ENCODE data around the gene NFKB2.

Gene NFKB2

GRCh38 chr10:102409604-102410428, 14.3 kb downstream of the NFKB2 start:
- DNase-seq = no peak

GRCh38 chr10:102410429-102411073, 15.0 kb downstream of the NFKB2 start:
- DNase-seq = no peak

GRCh38 chr10:102411341-102412255, 16.1 kb downstream of the NFKB2 start:
- DNase-seq = no peak

- DNase-seq = no peak
Measured at GRCh38 chr10:102412293-102412692, 16.8 kb downstream of the NFKB2 start.

GRCh38 chr10:102413053-102413705, 17.7 kb downstream of the NFKB2 start:
- peak; percentile 27 for DNase-seq

- DNase-seq = no peak
Measured at GRCh38 chr10:102413806-102414561, 18.5 kb downstream of the NFKB2 start.

- no peak for DNase-seq
Measured at GRCh38 chr10:102414749-102415148, 19.2 kb downstream of the NFKB2 start.

GRCh38 chr10:102416283-102416682, 20.8 kb downstream of the NFKB2 start:
- DNase-seq = no peak

GRCh38 chr10:102416695-102417094, 21.2 kb downstream of the NFKB2 start:
- no peak for DNase-seq

- DNase-seq = peak; percentile 70
Measured at GRCh38 chr10:102418622-102419268, 23.2 kb downstream of the NFKB2 start, which contains the start of gene PSD. Gene PSD, minus strand, starts transcription at chr10:102418785. Its CDS starts 1,747 bp downstream, at chr10:102417038.

GRCh38 chr10:102419269-102420180, 24.0 kb downstream of the NFKB2 start:
- DNase-seq = peak; percentile 70

- no peak for DNase-seq
Measured at GRCh38 chr10:102420181-102420713, 24.7 kb downstream of the NFKB2 start.

GRCh38 chr10:102420714-102421506, 25.4 kb downstream of the NFKB2 start, which contains the start of gene FBXL15:
Gene FBXL15, plus strand, starts transcription at chr10:102420836. Its CDS starts 294 bp downstream, at chr10:102421130.
- peak; percentile 93 for DNase-seq

GRCh38 chr10:102421507-102421756, 25.9 kb downstream of the NFKB2 start:
- no peak for DNase-seq

- DNase-seq = no peak
Measured at GRCh38 chr10:102421757-102422512, 26.4 kb downstream of the NFKB2 start.

GRCh38 chr10:102422545-102423129, 27.1 kb downstream of the NFKB2 start:
- DNase-seq = no peak

GRCh38 chr10:102423372-102423968, 28.0 kb downstream of the NFKB2 start:
- DNase-seq = no peak

- no peak for DNase-seq
Measured at GRCh38 chr10:102424145-102424544, 28.6 kb downstream of the NFKB2 start.

Measured in SHP77 treated with DMSO at 0.1 percent for 48 hours (cell line).